Activated CD8-positive, alpha-beta T cell treated with anti-CD3 and anti-CD28 coated beads for 36 hours (primary cell): ENCODE results near the gene PRKD2. TPM values are rescaled to one million over a fixed set of nuclear protein-coding genes. Genes with fewer than 3 reads are reported as not detected.

Experiments used
- ATAC-seq: fragments of 200-7000 bp; cut with Tn5 transposase; one replicate; pipeline ENCODE4 v1.10.0; 2021; ENCODE audit warnings: mild to moderate bottlenecking, moderate library complexity
- CTCF ChIA-PET: fragments of 350-600 bp; sonication (Branson Sonifier 250); formaldehyde crosslinking; loops from one replicate; lab custom pipeline; 2021; ENCODE audit warnings: antibody characterized with exemption; lab: Charles Lee
- POLR2A ChIA-PET: fragments of 350-600 bp; sonication (Branson Sonifier 250); formaldehyde crosslinking; loops from one replicate; lab custom pipeline; 2021; ENCODE audit warnings: antibody characterized with exemption; lab: Charles Lee
- DNase-seq: peaks from one replicate; pipeline ENCODE4 v3.0.0-alpha.2; 2020
- H3K27ac Mint-ChIP-seq: one replicate; pipeline ENCODE4 v1.8.0; 2021; ENCODE audit warnings: mild to moderate bottlenecking, mixed read lengths
- H3K27me3 Mint-ChIP-seq: one replicate; pipeline ENCODE4 v1.8.0; 2021; ENCODE audit warnings: mixed read lengths
- H3K36me3 Mint-ChIP-seq: one replicate; pipeline ENCODE4 v1.8.0; 2021; ENCODE audit warnings: low read depth, mixed read lengths
- H3K4me1 Mint-ChIP-seq: one replicate; pipeline ENCODE4 v1.8.0; 2021; ENCODE audit warnings: low read depth, mixed read lengths
- H3K4me3 Mint-ChIP-seq: one replicate; pipeline ENCODE4 v1.8.0; 2021; ENCODE audit warnings: mild to moderate bottlenecking, moderate library complexity, mixed read lengths
- H3K9me3 Mint-ChIP-seq: one replicate; pipeline ENCODE4 v1.8.0; 2021; ENCODE audit warnings: mixed read lengths
- CTCF ChIP-seq: fragments of 200-600 bp; IDR thresholded peaks from one replicate; pipeline ENCODE4 v1.8.0; 2022; ENCODE audit warnings: antibody characterized with exemption, mild to moderate bottlenecking
- intact Hi-C: fragments of 100-400 bp; cut with micrococcal nuclease; formaldehyde crosslinking; loops from one replicate; pipeline ENCODE4 v1.10.0; 2022
- total RNA-seq, 2 experiments: library from RNA; stranded (reverse); gene quantifications; one replicate each; pipeline ENCODE4 v1.2.3, GENCODE V29; 2021

Gene PRKD2
- total RNA-seq, 2 experiments from 2014 or later = 81.1 to 86.0 TPM

- ATAC-seq = no peak
- no peak for DNase-seq
- intact Hi-C loops = no loop called here
- H3K36me3 Mint-ChIP-seq = peaks cover 54% of the 10 kb centered on the region
- H3K4me3 Mint-ChIP-seq = no peak overlapping the region
- H3K27me3 Mint-ChIP-seq = no peaks in the 10 kb centered on the region
- no peaks in the 10 kb centered on the region for H3K9me3 Mint-ChIP-seq
- H3K27ac Mint-ChIP-seq = no peak overlapping the region
- no peak for TF ChIP-seq CTCF
- H3K4me1 Mint-ChIP-seq = no peaks in the 10 kb centered on the region
- POLR2A ChIA-PET = interaction anchor here (1.2 to 1.5 kb wide), 3 partner anchors 9 to 34 kb away, joined by 3 to 5 read pairs (median 3); no protein-coding TSS in a partner anchor
- CTCF ChIA-PET = interaction anchor here (0.8 to 3.7 kb wide), 4 partner anchors 9 to 143 kb away, joined by 3 to 14 read pairs (median 4); no protein-coding TSS in a partner anchor
These were observed 20.1 kb downstream of the PRKD2 start for GRCh38 chr19:46696866-46697203.

- POLR2A ChIA-PET = interaction anchor here (1.2 to 1.5 kb wide), 2 partner anchors 8 to 35 kb away, joined by 3 to 5 read pairs; no protein-coding TSS in a partner anchor
- intact Hi-C loops = no loop called here
- H3K27ac Mint-ChIP-seq = no peak overlapping the region
These were observed 20.9 kb downstream of the PRKD2 start for GRCh38 chr19:46696052-46696451.

GRCh38 chr19:46693760-46694159 lies 23.2 kb downstream of the PRKD2 start:
- Mint-ChIP-seq H3K4me3 (no peak overlapping the region), H3K27me3 (no peaks in the 10 kb centered on the region), H3K9me3 (no peaks in the 10 kb centered on the region), H3K4me1 (no peaks in the 10 kb centered on the region), H3K36me3 (peaks cover 60% of the 10 kb centered on the region), H3K27ac (peak overlapping the region; percentile 30)
- ChIA-PET CTCF (interaction anchor here (3.7 kb wide), 1 partner anchor 12 kb away, joined by 14 read pairs; no protein-coding TSS in a partner anchor), POLR2A (no interaction called here)
- intact Hi-C loops = no loop called here
- ATAC-seq (no peak), DNase-seq (no peak)
- no peak for TF ChIP-seq CTCF

More at GRCh38 chr19:46696052-46696451, 20.9 kb downstream of the PRKD2 start:
- CTCF ChIA-PET = interaction anchor here (1.5 to 3.7 kb wide), 4 partner anchors 9 to 144 kb away, joined by 3 to 14 read pairs (median 4); no protein-coding TSS in a partner anchor
- no peaks in the 10 kb centered on the region for H3K4me1 Mint-ChIP-seq
- no peak for ATAC-seq
- DNase-seq = no peak
- no peaks in the 10 kb centered on the region for H3K27me3 Mint-ChIP-seq
- no peak for TF ChIP-seq CTCF
- H3K36me3 Mint-ChIP-seq = peaks cover 57% of the 10 kb centered on the region
- no peaks in the 10 kb centered on the region for H3K9me3 Mint-ChIP-seq
- H3K4me3 Mint-ChIP-seq = no peak overlapping the region

- intact Hi-C loops = no loop called here
- peaks cover 61% of the 10 kb centered on the region for H3K36me3 Mint-ChIP-seq
- H3K4me3 Mint-ChIP-seq = no peak overlapping the region
- no peak for TF ChIP-seq CTCF
- POLR2A ChIA-PET = no interaction called here
- DNase-seq = no peak
- no peaks in the 10 kb centered on the region for H3K4me1 Mint-ChIP-seq
- peak overlapping the region; percentile 30 for H3K27ac Mint-ChIP-seq
- CTCF ChIA-PET = interaction anchor here (1.0 to 2.7 kb wide), 2 partner anchors 11 to 74 kb away, joined by 3 to 17 read pairs; no protein-coding TSS in a partner anchor
- no peak for ATAC-seq
- H3K9me3 Mint-ChIP-seq = no peaks in the 10 kb centered on the region
- H3K27me3 Mint-ChIP-seq = no peaks in the 10 kb centered on the region
These were observed 23.8 kb downstream of the PRKD2 start for GRCh38 chr19:46692918-46693722.

GRCh38 chr19:46691948-46692347 lies 25.0 kb downstream of the PRKD2 start:
- no peak overlapping the region for H3K4me3 Mint-ChIP-seq
- ChIA-PET POLR2A (interaction anchor here (1.1 kb wide), 1 partner anchor 33 kb away, joined by 3 read pairs; no protein-coding TSS in a partner anchor), CTCF (interaction anchor here (0.9 to 2.7 kb wide), 4 partner anchors 12 to 149 kb away, joined by 3 to 17 read pairs (median 5); no protein-coding TSS in a partner anchor)
- ATAC-seq (no peak), DNase-seq (no peak)
- no peaks in the 10 kb centered on the region for H3K9me3 Mint-ChIP-seq
- no peaks in the 10 kb centered on the region for H3K27me3 Mint-ChIP-seq
- no peak overlapping the region for H3K27ac Mint-ChIP-seq
- H3K4me1 Mint-ChIP-seq = no peaks in the 10 kb centered on the region
- intact Hi-C loops = no loop called here
- H3K36me3 Mint-ChIP-seq = peaks cover 64% of the 10 kb centered on the region
- no peak for TF ChIP-seq CTCF
